GM21381 (cell line): ENCODE data around the gene PRMT7.
"Not testable (repeated sequence)": the region's sequence is repeated elsewhere in the genome, so short reads cannot be mapped to it uniquely, and the experiment has no call there.

ENCODE experiments used
- ATAC-seq: cut with Tn5 transposase; IDR thresholded peaks from one replicate; pipeline ENCODE4 v1.9.1; 2021; ENCODE audit warnings: mild to moderate bottlenecking, moderate library complexity; ENCODE audit not compliant: unreplicated experiment

Gene PRMT7

DNA sequence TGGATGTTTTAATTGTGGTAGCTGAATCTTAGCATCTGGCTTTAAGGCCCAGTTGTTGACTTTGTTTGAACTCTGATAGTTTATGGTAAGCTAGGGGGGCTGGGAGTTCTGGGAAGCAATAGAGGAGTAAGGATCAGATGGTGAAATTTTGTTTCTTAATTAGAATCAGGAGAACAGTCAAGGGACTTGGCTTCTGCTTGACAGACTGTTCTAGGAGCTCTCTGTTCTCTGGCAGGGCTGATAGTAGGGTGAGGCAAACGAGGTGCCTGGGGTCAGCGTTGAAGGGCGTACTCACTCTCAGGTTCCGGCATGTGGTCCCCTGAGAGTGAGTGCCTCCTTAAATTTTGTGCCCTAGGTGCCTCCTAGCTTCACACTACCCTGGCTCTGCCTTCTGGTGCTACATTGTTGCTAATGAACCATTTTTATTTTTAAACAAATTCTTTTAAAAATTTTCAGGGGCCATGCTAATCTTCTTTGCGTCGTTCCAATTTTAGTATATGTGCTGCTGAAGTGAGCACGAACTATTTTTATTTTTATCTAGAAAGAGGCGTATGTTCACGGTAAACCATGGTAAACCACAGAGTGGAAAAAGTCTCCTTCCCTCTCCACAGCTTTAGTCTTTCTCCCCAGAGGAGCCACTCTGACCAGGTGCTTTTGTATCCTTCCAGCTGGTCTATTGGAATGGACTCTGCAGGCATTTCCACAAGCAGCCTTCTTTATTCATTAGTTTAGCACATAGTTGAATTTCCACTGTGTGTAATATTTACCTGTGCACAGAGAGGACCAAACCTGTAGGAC, 26.8 kb upstream of the PRMT7 start:
- ATAC-seq, result no peak

DNA sequence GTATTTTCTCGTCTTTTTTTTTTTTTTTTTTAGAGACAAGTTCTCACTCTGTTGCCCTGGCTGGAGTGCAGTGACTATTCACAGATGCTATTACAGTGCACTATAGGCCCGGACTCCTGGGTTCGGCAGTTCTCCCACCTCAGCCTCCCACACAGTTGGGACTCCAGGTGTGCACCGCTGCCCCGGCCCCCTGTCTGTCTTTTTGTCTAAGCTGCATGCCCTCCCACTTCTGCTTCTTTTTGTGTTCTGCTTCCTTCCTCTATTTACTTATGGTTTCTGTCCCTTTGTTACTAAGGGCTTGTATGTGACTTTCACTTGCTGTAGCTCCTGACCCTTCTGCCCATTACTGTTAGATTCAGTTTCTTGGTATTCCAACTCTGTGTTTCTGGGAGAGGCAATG, 26.0 kb upstream of the PRMT7 start:
- peak; percentile 44 for ATAC-seq

DNA sequence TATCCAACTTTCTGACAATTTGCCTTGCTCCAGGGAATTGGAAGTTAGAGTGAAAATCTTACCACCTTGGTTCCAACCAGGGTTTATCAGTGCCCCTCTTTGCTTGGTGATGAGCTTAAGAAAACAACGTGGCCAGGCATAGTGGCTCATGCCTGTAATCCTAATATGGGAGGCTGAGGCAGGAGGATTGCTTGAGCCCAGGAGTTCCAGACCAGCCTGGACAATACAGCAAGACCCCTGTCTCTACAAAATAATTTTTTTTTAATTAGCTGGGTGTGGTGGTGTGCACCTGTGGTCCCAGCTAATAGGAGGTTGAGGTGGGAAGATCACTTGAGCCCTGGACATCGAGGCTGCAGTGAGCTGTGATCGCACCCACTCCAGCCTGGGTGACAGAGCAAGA, 25.1 kb upstream of the PRMT7 start:
- no peak for ATAC-seq

DNA sequence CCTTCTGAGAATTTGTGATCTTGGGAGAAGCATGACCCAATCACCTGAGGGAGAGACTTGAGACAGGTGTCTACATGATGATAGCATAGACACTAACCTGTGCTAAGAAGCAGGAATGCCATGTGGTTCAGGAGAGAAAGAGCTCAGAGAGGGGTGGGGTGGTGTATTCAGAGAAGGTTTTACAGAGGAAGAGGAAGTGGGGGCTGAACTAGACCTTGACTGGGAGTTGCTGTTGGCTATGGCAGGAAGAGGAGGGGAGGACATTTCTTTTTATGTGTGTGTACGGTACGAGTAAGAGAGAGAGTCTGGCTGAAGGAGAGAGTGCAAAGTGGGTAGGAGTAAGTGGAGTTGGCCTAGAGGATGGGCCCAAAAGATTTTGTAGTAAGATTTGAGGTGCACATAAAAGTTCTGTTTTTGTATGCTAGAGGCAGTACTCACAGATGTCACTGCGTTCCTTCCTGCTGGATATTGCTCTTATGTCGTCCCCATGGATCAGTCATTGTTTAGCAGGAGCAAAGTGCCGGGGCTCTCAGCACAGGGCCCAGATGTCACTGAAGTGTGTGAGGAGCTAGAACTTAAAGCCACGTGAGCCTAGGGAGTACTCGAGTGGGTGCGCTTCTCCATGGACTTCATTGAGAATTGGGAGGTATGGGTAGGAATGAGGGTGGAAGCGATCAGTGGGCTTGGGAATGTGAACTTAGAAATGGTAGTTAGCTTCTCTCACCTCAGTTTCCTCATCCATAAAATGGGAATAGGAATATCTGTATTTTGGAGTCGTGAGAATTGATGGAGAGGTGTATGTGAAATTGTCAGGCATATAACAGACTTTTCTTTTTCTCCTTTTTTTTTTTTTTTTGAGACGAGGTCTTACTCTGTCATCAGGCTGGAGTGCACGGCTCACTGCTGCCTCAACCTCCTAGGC, 24.4 kb upstream of the PRMT7 start:
- no peak for ATAC-seq

DNA sequence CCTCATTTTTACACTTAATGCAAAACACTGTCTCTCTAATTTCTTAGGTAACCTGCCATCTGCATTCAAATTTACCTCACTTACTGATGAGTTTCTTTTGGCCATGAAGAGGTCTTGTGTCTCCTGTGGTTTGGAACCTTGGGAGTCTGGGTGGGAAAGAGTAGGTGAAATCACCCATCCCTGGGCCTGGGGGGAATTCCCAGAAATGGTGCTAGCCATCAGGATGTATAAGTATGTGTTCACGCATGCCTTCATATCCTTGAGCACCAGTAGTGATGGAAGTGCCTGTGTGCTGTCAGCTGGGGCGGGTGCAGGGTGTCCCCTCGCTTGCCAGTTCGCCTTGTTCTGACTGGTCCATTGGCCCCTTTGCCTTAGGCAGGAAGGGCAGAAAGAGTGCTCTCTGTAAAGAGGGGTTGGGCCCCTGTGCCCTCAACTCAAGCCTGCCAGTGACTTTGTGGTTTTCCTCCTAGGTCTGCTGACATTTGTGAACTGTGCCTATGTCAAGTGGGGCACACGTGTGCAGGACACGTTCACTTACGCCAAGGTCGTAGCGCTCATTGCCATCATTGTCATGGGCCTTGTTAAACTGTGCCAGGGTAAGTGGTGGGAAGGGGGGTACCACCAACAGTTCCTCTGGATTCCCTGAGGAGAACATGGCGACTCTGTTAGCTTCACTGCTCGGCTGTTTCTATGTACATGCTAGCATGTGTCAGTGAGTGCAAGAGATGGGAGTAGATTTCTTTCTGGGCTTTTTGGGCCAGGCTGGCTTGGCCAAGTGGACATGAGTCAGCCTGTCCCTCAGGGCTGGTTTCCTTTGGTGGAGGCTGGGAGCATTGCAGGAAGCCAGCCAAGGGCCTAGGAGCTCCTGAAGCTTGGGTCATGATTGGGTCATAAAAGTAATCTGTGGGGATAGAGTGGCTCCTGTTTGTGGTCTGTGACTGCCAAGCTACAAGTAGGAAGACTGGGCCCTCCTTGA, 23.3 kb upstream of the PRMT7 start:
- ATAC-seq, result no peak

DNA sequence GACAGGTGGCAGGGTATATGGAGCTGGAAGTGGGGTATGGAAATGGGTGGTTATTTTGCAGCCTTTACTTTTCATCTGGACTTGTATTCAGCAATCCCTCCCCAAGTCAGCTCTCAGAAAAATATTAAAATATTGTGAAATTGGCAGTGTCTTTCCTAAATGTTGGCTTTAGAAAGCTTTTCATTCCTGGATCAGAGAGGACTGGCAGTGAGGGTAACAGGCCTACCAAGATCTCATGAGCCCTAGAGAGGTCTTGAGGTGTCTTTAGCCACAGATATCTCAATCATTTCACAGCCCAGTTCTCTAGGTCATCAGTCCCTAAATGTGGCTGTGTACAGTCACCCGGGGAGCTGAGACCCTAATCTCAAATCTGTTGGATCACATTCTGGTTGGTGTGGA, 22.6 kb upstream of the PRMT7 start:
- ATAC-seq, result no peak

DNA sequence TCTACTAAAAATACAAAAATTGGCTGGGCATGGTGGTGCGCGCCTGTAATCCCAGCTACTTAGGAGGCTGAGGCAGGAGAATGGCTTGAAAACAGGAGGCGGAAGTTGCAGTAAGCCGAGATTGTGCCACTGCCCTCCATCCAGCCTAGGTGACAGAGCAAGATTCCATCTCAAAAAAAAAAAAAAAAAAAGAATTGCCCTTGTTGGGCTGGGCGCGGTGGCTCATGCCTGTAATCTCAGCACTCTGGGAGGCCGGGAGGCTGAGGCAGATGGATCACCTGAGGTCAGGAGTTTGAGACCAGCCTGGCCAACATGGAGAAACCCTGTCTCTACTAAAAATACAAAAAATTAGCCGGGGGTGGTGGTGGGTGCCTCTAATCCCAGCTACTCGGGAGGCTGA, 22.0 kb upstream of the PRMT7 start:
- not testable (repeated sequence) for ATAC-seq

DNA sequence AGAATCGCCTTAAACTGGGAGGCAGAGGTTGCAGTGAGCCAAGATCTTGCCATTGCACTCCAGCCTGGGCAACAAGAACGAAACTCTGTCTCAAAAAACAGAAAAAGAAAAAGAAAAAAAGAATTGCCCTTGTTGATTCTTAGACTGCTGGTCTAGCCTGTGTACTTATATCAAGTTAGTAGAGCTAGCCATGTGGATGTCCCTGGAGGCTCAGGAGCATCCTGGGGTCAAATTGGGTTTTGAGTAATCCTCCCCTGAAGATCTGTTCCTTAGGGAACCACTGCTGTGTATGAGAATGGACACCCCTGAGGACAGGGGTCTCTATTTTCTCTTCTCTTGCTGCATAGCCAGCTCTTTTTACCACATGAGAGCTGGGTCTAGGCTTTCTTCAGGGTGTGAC, 21.6 kb upstream of the PRMT7 start:
- ATAC-seq, result no peak

DNA sequence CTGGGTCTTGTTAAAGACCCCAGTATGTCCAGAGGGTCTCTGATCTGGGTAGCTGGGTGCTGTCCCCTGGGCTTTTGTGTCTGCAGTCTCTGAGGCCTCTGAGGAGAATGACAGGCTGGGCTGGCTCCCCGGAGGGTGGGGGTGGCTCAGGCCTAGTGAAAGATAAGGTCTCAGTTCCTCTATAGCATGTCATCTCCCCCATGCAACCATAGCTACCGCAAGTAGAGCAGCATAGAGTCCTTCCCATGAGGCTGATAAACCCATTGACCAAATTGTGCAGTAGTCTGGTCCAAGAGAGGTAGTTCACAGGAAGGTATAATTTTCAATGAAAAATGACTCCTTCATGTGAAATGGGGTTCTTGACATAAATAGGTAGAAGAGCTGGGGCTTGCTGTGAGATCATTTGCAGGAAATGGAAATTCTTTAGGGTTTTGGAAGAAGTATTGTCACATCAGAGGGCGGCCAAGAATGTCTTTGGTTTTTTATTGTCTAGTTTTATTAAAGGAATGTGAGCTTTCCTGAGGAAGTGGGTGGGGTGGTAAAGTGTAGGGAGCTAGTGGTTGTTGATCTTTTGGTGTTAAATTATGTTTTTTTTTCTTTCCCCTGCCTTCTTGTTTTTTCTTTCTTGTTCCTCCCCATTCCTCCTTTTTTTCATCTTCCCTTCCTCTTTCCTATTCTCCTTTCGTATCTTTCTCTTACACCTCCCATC, 21.0 kb upstream of the PRMT7 start:
- peak; percentile 67 for ATAC-seq

DNA sequence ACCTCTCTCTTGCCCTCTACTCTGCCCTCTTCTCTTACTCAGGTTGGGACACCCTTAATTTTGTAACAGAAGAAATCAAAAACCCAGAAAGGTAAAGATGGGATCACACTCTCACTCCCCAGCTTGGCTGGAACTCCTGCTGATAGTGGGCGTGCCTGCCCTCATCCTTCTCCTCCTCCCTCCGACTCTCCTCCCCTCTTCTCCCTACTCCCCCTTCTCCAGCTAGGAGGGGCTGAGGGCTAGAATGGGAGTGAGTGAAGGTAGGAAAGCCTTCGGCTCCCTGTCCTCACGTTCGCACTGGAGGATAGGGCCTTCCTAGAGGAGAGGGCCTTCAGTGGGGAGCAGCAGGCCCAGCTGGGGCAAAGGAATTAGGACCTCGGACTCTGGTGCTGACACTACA, 20.4 kb upstream of the PRMT7 start:
- ATAC-seq, result no peak

DNA sequence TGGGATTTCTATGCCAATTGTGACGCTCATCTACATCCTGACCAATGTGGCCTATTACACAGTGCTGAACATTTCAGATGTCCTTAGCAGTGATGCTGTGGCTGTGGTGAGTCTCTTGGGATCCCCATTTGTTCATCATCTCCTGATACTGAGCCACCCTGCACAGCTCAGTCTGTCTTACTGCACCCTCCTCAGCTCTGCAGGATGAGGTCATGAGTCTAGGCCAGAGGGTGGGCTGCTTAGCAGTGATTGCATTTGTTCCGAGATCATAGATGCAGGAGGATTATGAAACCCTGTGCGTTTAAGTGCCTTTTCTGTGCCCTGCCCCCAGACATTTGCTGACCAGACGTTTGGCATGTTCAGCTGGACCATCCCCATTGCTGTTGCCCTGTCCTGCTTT, 19.6 kb upstream of the PRMT7 start:
- ATAC-seq, result no peak

DNA sequence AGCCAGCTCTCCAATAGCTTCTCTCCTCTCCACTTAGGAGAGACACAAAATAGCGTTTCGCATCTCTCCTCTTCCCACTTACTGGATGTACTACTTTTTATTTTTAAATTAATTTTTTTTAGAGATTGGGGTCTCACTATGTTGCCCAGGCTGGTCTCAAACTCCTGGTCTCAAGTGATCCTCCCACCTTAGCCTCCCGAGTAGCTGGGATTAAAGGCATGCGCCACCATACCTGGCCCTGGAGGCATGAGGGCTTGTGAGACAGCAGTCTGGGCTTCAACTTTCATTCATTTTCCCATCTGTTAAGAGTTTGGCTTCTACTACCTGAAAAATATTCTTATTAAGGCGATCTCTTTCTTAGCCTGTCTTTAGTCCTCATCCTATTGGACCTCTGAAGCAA, 18.4 kb upstream of the PRMT7 start:
- ATAC-seq, result no peak

DNA sequence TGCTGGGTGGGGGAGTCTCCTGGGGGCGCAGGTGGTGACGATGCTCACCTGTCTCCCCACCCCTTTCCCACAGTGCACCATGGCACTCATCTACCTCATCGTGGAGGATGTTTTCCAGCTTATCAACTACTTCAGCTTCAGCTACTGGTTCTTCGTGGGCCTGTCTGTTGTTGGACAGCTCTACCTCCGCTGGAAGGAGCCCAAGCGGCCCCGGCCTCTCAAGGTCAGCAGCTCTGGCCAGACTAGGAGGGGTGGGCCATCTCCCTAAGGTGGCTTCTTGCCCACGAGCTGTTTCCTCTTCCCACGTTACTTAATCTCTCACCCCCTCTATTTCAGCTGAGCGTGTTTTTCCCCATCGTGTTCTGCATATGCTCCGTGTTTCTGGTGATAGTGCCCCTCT, 14.5 kb upstream of the PRMT7 start:
- ATAC-seq, result no peak

DNA sequence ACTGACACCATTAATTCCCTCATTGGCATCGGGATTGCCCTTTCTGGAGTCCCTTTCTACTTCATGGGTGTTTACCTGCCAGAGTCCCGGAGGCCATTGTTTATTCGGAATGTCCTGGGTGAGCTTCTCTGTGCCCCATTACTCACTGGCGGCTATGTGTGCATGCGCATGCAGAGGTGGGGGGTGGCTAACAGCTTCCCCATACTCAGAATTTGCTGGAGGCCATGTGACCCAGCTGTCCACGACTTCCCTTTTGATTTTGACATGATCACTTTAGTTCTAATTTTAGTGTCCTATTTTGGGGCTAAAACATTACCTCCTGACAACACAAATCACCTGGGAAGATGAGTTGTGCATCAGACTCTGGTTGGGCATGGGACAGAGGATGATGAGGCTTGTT, 14.1 kb upstream of the PRMT7 start:
- no peak for ATAC-seq

DNA sequence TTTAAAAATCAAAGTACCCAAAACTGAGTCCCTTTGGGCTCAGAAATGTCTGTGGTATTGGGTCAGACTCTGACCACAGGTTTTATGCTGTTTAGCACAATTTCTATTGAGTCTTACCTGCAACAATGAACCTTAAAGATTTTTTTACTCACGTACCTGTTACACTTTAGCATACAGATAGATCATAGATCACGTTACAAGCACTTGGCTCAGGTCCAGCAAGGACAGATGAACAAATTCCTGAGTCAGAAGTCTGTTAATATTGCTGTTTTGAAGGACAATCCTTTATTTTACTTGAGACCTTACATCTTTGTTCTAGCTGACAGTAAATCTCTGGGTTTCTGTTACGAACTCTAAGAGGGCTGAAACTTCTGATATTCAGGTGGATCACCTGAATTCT, 12.9 kb upstream of the PRMT7 start:
- ATAC-seq, result no peak

DNA sequence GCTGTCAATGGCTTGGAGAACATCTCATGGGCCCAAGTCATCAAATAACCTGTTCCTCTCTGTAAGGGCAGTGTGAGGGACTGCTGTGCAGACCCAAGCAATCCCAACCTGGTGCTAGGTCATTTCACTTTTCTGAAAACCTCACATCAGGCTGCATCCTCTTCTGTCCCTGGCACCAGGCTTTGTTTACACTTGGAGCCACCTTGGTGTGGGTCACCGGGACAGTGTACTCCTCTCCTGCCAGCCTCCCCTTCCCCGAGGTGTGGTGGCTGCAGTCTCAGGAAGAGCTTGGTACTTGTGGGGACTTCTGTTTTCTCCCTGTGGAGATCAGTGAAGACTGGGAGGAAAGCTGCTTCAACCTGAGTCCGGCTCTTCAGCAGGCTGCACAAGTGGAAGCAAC, 12.5 kb upstream of the PRMT7 start:
- ATAC-seq, result no peak

DNA sequence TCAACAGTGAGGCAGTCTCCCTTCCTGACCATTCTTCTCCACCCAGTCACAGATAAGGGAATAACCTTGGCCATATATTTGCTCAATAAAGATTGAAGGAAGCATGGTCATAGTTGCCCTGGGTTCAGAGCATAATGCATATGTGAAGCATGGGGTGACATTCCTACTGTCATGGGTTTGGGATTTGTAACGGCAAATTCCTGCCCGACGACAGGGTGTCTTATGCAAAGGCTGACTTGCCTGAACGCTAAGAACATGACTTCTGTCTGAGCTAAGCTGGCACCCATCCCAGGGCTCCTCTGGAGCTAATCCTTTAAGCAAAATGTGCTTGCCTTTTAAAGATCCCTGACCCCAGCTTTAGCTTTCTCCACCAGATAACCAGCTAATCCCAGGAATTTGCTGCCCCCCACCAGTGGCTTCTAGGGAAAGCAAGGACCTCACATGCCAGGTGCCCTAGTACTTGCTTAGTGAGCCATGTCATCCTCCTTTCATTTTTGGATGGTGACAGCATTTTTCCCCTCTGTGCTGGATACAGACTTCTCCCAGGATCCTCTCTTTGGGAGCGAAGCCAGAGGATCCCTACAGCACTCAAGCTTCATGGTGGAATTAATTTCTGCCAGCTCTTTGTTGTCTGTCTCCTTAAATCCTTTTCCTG, 11.8 kb upstream of the PRMT7 start:
- ATAC-seq, result no peak

DNA sequence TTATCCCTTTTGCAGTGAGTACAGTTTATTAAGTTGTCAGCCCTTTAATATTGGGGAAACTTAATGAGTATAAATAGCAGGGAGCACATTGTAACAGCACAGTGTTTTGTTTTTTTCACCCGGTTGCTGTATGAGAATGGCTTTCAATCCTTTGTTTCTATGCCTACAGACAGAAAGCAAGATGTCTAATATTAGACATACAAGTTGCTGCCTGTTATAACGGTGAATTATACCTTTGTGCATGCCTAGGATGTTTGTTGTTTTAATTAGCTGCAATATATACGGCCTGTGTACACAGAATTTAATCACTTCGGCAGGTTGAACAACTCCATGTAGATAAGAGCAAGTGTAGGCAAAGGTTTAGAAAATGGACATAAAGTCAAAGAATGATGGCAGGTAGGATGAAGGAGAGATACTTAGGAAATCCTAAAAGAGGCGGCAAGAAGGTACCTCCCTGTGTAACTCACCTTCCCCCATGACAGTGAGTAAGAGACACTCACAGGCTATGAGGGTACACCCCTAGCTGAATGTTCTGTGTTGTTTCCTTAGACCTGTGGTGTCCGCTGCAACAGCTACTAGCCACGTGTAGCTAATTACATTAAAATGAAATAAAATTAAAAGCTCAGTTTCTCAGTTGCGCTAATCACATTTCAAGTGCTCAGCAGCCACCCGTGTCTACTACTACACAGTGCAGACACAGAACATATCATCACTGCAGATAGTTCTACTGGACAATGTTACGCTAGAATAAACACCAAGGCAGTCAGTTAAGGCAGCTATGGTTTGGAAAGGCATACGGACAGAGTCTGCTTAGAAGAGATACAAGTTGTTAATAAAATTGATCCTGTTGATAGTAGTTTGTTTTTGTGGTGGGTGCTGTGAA, 11.0 kb upstream of the PRMT7 start:
- no peak for ATAC-seq
